Fibroblast of mammary gland (primary cell): ENCODE results near the gene VPS37C.
A peak's percentile ranks its signal among the peaks of the same experiment; 100 is the strongest.

Source experiments
- DNase-seq: peaks from one replicate; pipeline ENCODE4 v3.0.0-alpha.2; 2010; ENCODE audit warnings: low read depth
- H3K4me3 ChIP-seq: 2 replicates; pipeline ENCODE4 v1.5.1; 2011; ENCODE audit warnings: low read depth, mild to moderate bottlenecking, low read length, moderate library complexity; ENCODE audit not compliant: control insufficient read depth
- TF ChIP-seq, protein P1 (sequence below): conservative IDR thresholded peaks from 2 replicates; pipeline ENCODE4 v1.5.1; 2011; ENCODE audit warnings: low read depth, low read length, inconsistent platforms; ENCODE audit not compliant: control insufficient read depth, insufficient read depth

VPS37C gene

DNA sequence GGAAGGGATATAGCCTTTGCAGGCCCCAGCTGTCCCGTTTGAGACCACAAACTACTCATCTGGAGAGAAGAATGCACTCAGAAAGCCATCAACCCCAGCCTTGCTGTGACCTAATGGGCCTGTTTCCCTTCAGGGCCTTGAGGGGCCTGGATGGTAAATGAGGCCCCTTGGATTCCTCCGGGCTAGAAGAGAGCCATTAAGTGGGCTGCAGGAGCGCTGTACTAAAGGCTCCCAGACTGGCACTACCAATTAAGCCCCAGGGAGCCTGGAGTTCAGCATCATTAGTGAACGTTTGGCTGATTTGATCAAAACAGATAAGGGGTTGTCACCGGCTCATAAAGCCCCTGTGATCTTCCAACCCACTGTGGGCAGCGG lies 35.9 kb downstream of the VPS37C start:
- TF ChIP-seq, protein P1, sequence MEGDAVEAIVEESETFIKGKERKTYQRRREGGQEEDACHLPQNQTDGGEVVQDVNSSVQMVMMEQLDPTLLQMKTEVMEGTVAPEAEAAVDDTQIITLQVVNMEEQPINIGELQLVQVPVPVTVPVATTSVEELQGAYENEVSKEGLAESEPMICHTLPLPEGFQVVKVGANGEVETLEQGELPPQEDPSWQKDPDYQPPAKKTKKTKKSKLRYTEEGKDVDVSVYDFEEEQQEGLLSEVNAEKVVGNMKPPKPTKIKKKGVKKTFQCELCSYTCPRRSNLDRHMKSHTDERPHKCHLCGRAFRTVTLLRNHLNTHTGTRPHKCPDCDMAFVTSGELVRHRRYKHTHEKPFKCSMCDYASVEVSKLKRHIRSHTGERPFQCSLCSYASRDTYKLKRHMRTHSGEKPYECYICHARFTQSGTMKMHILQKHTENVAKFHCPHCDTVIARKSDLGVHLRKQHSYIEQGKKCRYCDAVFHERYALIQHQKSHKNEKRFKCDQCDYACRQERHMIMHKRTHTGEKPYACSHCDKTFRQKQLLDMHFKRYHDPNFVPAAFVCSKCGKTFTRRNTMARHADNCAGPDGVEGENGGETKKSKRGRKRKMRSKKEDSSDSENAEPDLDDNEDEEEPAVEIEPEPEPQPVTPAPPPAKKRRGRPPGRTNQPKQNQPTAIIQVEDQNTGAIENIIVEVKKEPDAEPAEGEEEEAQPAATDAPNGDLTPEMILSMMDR = no peak
- no peak for DNase-seq
- H3K4me3 ChIP-seq = no peak overlapping the region

DNA sequence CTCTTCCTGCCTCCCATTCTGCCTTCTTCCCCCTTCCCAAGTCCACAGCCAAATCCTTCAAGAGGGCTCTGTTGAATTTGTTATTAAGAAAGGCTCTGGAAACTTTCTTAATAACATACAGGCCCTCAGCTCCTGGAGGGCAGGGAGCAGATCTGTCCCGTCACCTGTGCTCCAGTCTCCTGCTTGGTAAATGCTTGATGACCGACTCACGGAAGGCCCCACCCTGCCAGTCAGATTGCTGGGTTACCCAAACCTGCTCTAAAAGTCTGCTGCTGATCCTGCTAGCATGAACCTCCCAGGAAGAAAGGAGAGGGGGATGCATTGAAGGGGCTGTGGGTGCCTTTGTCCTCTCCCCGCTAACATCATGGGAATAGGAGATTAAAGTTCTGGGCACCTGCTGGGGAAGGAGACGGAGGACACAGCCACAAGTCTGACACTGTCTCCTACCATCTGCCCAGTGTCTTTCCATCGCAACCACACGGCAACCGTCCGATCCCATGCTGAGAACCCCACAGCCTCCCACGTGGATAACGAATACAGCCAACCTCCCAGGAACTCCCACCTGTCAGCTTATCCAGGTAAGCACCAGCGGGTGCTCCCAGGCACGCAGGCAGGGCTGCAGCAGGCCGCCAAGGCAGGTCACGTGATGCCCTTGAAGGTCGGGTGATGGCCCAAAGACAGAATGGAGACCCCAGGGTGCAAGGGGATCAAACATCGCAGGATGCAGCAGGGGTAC lies 36.5 kb downstream of the VPS37C start:
- TF ChIP-seq, protein P1 = no peak
- no peak overlapping the region for H3K4me3 ChIP-seq
- DNase-seq = no peak

DNA sequence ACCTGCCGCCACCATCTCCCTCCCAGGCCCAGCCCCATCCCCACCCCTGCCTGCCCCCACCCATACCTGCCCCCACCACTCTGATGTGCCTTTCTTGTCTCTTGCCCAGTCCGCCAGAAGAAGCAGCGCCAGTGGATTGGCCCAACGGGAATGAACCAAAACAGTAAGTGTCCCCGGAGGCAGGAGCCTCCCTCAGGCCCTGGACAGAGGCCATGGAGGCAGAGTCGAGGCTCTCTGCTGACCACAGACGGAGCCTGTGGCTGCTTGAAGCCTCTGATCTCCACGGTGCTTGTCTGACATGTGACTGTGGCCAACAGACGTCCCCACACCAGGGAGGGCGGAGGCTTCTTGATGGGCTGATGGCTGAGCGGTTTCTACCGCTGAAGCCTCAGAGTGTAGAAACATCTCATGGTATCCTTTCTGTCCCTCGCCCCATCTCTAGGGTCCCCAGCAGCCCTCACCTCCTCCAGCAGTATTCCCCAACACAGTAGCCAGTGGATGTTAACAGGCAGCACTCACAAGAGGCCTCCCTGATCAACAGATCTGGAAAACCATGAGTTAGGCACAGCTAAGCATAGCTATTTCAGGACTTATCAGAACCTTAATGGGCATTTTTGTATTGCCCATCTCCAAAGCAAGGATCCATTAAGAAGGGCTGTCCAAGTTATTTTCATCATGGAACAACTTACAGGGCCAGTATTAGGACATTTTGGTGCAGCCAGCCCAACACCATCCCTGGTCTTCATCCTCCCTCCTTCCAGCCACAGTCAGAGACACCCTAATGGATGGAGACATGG lies 37.3 kb downstream of the VPS37C start:
- TF ChIP-seq, protein P1 = no peak
- no peak overlapping the region for H3K4me3 ChIP-seq
- no peak for DNase-seq

DNA sequence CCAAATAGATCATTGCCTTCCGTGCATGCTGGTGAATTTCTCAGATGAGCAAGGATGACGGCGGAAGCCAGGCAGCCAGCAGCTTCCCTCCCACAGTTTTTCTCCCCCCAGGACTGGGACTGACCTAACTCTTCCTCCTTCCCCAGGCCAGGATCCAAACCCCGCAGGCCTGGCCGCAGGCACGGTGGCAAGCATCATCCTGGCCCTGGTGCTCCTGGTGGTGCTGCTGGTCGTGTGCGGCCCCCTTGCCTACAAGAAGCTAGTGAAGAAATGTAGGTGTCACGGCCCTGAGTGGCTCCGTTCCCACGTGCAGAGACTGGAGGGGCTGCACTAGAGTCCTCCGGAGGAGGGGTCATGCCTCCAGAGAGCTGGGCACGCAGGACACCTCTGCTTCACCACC lies 38.5 kb downstream of the VPS37C start:
- TF ChIP-seq, protein P1 = no peak
- H3K4me3 ChIP-seq = no peak overlapping the region
- DNase-seq = peak; percentile 7

DNA sequence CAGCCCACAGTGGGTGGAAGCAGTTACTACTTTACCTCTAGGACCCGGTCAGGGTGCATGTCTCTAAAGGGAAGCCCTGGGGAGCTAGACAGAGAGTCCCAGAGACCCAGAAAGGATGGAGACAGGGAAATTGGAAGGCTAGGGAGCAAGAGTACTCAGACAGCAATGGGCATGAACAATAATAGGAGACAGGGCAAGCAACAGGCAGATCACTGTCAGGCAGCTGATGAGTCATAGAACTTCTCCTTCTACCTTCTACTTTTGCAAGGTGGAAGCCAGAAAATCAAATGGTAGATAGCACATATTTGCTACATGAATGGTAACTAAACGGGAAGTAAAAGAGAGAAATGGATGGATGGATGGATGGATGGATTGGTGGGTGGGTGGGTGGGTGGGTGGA lies 39.3 kb downstream of the VPS37C start:
- no peak for DNase-seq
- TF ChIP-seq, protein P1 = no peak
- no peak overlapping the region for H3K4me3 ChIP-seq

DNA sequence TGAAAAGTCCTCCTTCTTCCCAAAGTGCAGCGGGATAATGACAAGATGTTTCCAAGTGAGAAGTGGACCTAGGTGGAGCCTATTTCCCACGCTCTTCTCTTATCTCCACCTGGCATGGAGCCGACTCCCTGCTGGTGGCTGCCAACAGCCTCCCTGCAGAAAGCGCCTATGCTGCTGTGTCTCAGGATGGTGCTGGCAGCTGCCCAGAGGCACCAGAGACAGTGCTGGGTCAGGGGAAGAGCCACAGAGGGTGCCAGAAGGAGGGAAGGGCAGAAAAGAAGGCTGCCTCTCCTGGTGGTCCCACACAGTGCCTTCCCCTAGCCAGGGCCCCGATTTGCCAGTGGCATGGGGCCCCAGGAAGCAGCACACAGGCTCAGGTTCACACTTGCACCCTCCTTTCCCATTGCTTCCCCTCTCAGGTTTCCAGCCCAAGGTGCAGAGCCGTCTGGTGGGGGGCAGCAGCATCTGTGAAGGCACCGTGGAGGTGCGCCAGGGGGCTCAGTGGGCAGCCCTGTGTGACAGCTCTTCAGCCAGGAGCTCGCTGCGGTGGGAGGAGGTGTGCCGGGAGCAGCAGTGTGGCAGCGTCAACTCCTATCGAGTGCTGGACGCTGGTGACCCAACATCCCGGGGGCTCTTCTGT lies 39.9 kb downstream of the VPS37C start:
- H3K4me3 ChIP-seq = no peak overlapping the region
- DNase-seq = no peak
- TF ChIP-seq, protein P1 = no peak
